Central memory CD8-positive, alpha-beta T cell (primary cell): ENCODE measurements around the gene SPEM2.

Source experiments
- ATAC-seq: fragments of 150-1000 bp; cut with Tn5 transposase; replicated peaks from 2 replicates; pipeline ENCODE4 v1.10.0; 2022; ENCODE audit warnings: mild to moderate bottlenecking, moderate FRiP score, moderate number of reproducible peaks; ENCODE audit not compliant: poor library complexity, severe bottlenecking; ENCODE audit errors: extremely low read depth
- DNase-seq, 2 donors: peaks; one replicate each; pipeline ENCODE4 v3.0.0; 2021; ENCODE audit warnings: low spot score in 2 of 2
- H3K27ac Mint-ChIP-seq: one replicate; pipeline ENCODE4 v1.8.0; 2022; ENCODE audit warnings: low read depth, mild to moderate bottlenecking, moderate library complexity, mixed read lengths
- H3K27me3 Mint-ChIP-seq: one replicate; pipeline ENCODE4 v1.8.0; 2022; ENCODE audit warnings: mixed read lengths
- H3K36me3 Mint-ChIP-seq: one replicate; pipeline ENCODE4 v1.8.0; 2022; ENCODE audit warnings: mild to moderate bottlenecking, moderate library complexity, mixed read lengths; ENCODE audit not compliant: insufficient read depth
- H3K4me1 Mint-ChIP-seq: one replicate; pipeline ENCODE4 v1.8.0; 2022; ENCODE audit warnings: mixed read lengths
- H3K4me3 Mint-ChIP-seq: one replicate; pipeline ENCODE4 v1.8.0; 2022; ENCODE audit warnings: mild to moderate bottlenecking, moderate library complexity, mixed read lengths
- H3K9me3 Mint-ChIP-seq: one replicate; pipeline ENCODE4 v1.8.0; 2022; ENCODE audit warnings: mixed read lengths

The SPEM2 gene

GRCh38 chr17:7406235-7406825 lies 19.1 kb upstream of the SPEM2 start:
- DNase-seq (no peak), ATAC-seq (no peak)
- no peaks in the 10 kb centered on the region for H3K9me3 Mint-ChIP-seq
- H3K27ac Mint-ChIP-seq, result no peak overlapping the region
- H3K27me3 Mint-ChIP-seq, result no peaks in the 10 kb centered on the region
- H3K4me3 Mint-ChIP-seq, result peak overlapping the region; percentile 93
- peaks cover 19% of the 10 kb centered on the region for H3K4me1 Mint-ChIP-seq
- H3K36me3 Mint-ChIP-seq, result peaks cover 5% of the 10 kb centered on the region

GRCh38 chr17:7407082-7407481 lies 18.3 kb upstream of the SPEM2 start:
- DNase-seq, result no peak
- H3K9me3 Mint-ChIP-seq, result no peaks in the 10 kb centered on the region
- peaks cover 5% of the 10 kb centered on the region for H3K36me3 Mint-ChIP-seq
- H3K27ac Mint-ChIP-seq, result no peak overlapping the region
- ATAC-seq, result no peak
- H3K4me1 Mint-ChIP-seq, result peaks cover 13% of the 10 kb centered on the region
- H3K4me3 Mint-ChIP-seq, result no peak overlapping the region
- no peaks in the 10 kb centered on the region for H3K27me3 Mint-ChIP-seq

- DNase-seq, result no peak
- peaks cover 5% of the 10 kb centered on the region for H3K36me3 Mint-ChIP-seq
- H3K4me1 Mint-ChIP-seq, result peaks cover 13% of the 10 kb centered on the region
- H3K27me3 Mint-ChIP-seq, result no peaks in the 10 kb centered on the region
- no peak within 1 kb of the TSS for H3K27ac Mint-ChIP-seq
- H3K4me3 Mint-ChIP-seq, result peak within 1 kb of the TSS; percentile 14
- ATAC-seq, result no peak
- H3K9me3 Mint-ChIP-seq, result no peaks in the 10 kb centered on the region
These were observed 17.7 kb upstream of the SPEM2 start, which contains the start of gene NLGN2 for GRCh38 chr17:7407485-7408251. NLGN2 (plus strand) TSS chr17:7407845; CDS start chr17:7408256, 411 bp downstream.

GRCh38 chr17:7408252-7408727 lies 17.1 kb upstream of the SPEM2 start:
- no peak overlapping the region for H3K27ac Mint-ChIP-seq
- H3K27me3 Mint-ChIP-seq, result no peaks in the 10 kb centered on the region
- DNase-seq (no peak), ATAC-seq (no peak)
- no peaks in the 10 kb centered on the region for H3K9me3 Mint-ChIP-seq
- peaks cover 7% of the 10 kb centered on the region for H3K36me3 Mint-ChIP-seq
- peak overlapping the region; percentile 14 for H3K4me3 Mint-ChIP-seq
- H3K4me1 Mint-ChIP-seq, result peaks cover 8% of the 10 kb centered on the region

- Mint-ChIP-seq H3K4me1 (peaks cover 7% of the 10 kb centered on the region), H3K36me3 (peaks cover 7% of the 10 kb centered on the region), H3K4me3 (peak overlapping the region; percentile 14), H3K9me3 (no peaks in the 10 kb centered on the region), H3K27ac (no peak overlapping the region), H3K27me3 (no peaks in the 10 kb centered on the region)
- no peak for DNase-seq
- no peak for ATAC-seq
These were observed 16.6 kb upstream of the SPEM2 start for GRCh38 chr17:7408863-7409262.

- no peak for DNase-seq
- no peak overlapping the region for H3K4me3 Mint-ChIP-seq
- no peak overlapping the region for H3K27ac Mint-ChIP-seq
These were observed 15.7 kb upstream of the SPEM2 start for GRCh38 chr17:7409716-7410115.

GRCh38 chr17:7410634-7411426 lies 14.6 kb upstream of the SPEM2 start:
- Mint-ChIP-seq H3K27ac (no peak overlapping the region), H3K4me3 (no peak overlapping the region), H3K9me3 (no peaks in the 10 kb centered on the region), H3K27me3 (no peaks in the 10 kb centered on the region), H3K4me1 (no peaks in the 10 kb centered on the region), H3K36me3 (peaks cover 3% of the 10 kb centered on the region)
- ATAC-seq (no peak), DNase-seq (no peak)

More at GRCh38 chr17:7409716-7410115, 15.7 kb upstream of the SPEM2 start:
- no peaks in the 10 kb centered on the region for H3K9me3 Mint-ChIP-seq
- H3K27me3 Mint-ChIP-seq, result no peaks in the 10 kb centered on the region
- no peaks in the 10 kb centered on the region for H3K4me1 Mint-ChIP-seq
- peaks cover 3% of the 10 kb centered on the region for H3K36me3 Mint-ChIP-seq
- no peak for ATAC-seq

GRCh38 chr17:7411427-7411750 lies 14.0 kb upstream of the SPEM2 start:
- H3K9me3 Mint-ChIP-seq, result no peaks in the 10 kb centered on the region
- H3K36me3 Mint-ChIP-seq, result peaks cover 3% of the 10 kb centered on the region
- no peaks in the 10 kb centered on the region for H3K4me1 Mint-ChIP-seq
- H3K27ac Mint-ChIP-seq, result no peak overlapping the region
- DNase-seq, result no peak
- no peak overlapping the region for H3K4me3 Mint-ChIP-seq
- ATAC-seq, result no peak
- H3K27me3 Mint-ChIP-seq, result no peaks in the 10 kb centered on the region

- Mint-ChIP-seq H3K4me3 (no peak overlapping the region), H3K27ac (no peak overlapping the region), H3K27me3 (no peaks in the 10 kb centered on the region), H3K36me3 (peaks cover 2% of the 10 kb centered on the region), H3K9me3 (no peaks in the 10 kb centered on the region), H3K4me1 (no peaks in the 10 kb centered on the region)
- no peak for ATAC-seq
- no peak for DNase-seq
These were observed 11.9 kb upstream of the SPEM2 start for GRCh38 chr17:7413346-7413985.

GRCh38 chr17:7414837-7415236 lies 10.6 kb upstream of the SPEM2 start:
- DNase-seq (no peak), ATAC-seq (no peak)
- Mint-ChIP-seq H3K9me3 (no peaks in the 10 kb centered on the region), H3K36me3 (peaks cover 2% of the 10 kb centered on the region), H3K27ac (no peak overlapping the region), H3K27me3 (peaks cover 11% of the 10 kb centered on the region), H3K4me3 (no peak overlapping the region), H3K4me1 (no peaks in the 10 kb centered on the region)

GRCh38 chr17:7415784-7416183 lies 9.6 kb upstream of the SPEM2 start:
- Mint-ChIP-seq H3K36me3 (peaks cover 2% of the 10 kb centered on the region), H3K4me1 (no peaks in the 10 kb centered on the region), H3K9me3 (no peaks in the 10 kb centered on the region), H3K27ac (no peak overlapping the region), H3K4me3 (no peak overlapping the region), H3K27me3 (peaks cover 11% of the 10 kb centered on the region)
- ATAC-seq (no peak), DNase-seq (no peak)

- H3K36me3 Mint-ChIP-seq, result peaks cover 2% of the 10 kb centered on the region
- H3K9me3 Mint-ChIP-seq, result no peaks in the 10 kb centered on the region
- no peak for DNase-seq
- no peak overlapping the region for H3K4me3 Mint-ChIP-seq
- H3K27me3 Mint-ChIP-seq, result peaks cover 11% of the 10 kb centered on the region
- H3K4me1 Mint-ChIP-seq, result no peaks in the 10 kb centered on the region
- no peak for ATAC-seq
- no peak overlapping the region for H3K27ac Mint-ChIP-seq
These were observed 9.1 kb upstream of the SPEM2 start for GRCh38 chr17:7416323-7416722.
